NCI-H1105 (cell line): ENCODE measurements around the gene THSD4.
"Not testable (repeated sequence)": the region's sequence is repeated elsewhere in the genome, so short reads cannot be mapped to it uniquely, and the experiment has no call there.

Experiments
- DNase-seq: peaks from one replicate; lab custom pipeline; 2025; lab: John Stamatoyannopoulos, UW

THSD4 gene

DNA sequence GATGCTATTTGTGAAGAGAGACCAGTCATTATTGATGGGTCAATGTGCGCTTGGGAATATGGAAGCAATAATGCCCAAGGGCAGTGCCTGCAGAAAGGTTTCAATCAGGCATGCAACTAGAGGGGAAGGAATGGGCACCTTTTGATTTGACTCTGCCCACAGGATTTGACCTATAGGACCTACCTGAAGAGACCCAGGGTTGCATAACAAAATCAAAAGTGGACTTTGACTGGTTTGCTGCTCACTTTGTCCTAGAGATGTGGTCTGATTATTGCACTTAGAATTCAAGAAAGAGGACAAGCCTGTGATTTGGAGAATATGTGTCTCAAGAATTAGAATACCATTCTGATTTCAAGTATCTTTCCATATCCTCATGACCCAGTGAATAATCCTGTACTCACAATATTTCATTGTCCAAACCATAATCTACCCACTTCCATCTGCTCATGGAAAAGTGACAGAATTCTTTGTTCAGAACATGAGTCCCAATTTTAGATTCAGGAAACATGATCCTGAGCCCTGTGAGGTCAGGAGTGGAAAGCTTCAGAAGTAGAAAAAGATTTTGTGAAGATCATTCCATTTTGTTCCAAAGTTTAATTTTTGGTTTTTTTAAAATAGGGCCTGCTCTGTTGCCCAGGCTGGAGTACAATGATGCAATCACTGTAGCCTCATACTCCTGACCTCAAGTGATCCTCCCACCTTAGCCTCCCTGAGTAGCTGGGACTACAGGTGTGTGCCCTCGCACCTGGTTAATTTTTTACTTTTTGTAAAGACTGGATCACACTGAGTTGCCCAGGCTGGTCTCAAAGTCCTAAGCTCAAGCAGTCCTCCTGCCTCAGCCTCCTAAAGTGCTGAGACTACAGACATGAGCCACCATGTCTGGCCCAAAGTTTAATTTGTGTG is 543.8 kb downstream of the THSD4 start:
- DNase-seq = no peak

GRCh38 chr15:71659730-71660067 is 544.4 kb downstream of the THSD4 start:
- no peak for DNase-seq

GRCh38 chr15:71660501-71660900 is 545.2 kb downstream of the THSD4 start:
- no peak for DNase-seq

GRCh38 chr15:71662306-71662705 is 547.0 kb downstream of the THSD4 start:
- no peak for DNase-seq

DNA sequence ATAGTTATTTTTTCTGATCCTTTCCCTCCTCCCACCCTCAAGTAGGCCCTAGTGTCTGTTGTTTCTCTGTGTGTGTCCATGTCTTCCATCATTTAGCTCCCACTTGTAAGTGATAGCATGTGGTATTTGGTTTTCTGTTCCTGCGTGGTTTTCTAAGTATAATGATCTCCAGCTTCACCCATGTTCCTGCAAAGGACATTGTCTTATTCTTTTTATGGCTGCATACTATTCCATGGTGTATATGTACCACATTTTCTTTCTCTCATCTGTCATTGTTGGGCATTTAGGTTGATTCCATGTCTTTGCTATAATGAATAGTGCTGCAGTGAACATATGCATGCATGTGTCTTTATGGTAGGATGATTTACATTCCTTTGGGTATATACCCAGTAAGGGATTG is 549.4 kb downstream of the THSD4 start:
- no peak for DNase-seq

- DNase-seq = no peak
Observed at GRCh38 chr15:71666763-71667620, 551.7 kb downstream of the THSD4 start.

- no peak for DNase-seq
Observed at GRCh38 chr15:71669688-71670087, 554.4 kb downstream of the THSD4 start.

- not testable (repeated sequence) for DNase-seq
Observed at GRCh38 chr15:71670222-71670621, 555.0 kb downstream of the THSD4 start.

GRCh38 chr15:71674354-71674753 is 559.1 kb downstream of the THSD4 start:
- DNase-seq = no peak

GRCh38 chr15:71677352-71677751 is 562.1 kb downstream of the THSD4 start:
- DNase-seq = no peak

- DNase-seq = no peak
Observed at GRCh38 chr15:71677766-71678165, 562.5 kb downstream of the THSD4 start.

GRCh38 chr15:71678191-71678590 is 562.9 kb downstream of the THSD4 start:
- DNase-seq = no peak

- DNase-seq = no peak
Observed at GRCh38 chr15:71678605-71679004, 563.3 kb downstream of the THSD4 start.

DNA sequence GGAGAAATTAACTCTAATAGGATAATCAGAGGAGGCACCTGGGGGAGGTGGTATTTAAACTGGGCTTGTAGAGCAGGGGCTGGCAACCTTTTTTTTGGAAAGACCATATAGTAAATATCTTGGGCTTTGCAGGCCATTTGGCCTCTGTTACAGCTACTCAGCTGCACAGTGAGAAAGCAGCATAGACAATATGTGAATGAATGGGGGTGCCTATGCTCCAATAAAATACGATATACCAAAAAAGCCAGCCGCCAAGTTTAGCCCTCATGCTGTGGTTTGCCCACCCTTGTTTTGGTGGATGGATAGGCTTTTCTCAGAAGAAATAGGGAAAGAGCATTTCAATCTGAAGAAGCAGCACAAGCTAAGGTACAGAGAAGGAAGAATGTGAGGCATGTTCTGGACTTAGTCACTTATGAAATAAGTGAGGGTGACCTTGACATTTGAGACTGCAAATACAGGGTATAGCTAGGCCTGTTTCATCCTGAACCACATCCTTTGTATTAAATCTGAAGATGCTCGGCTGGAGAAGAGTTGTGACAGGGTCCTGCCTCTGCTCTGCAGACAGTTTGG is 564.0 kb downstream of the THSD4 start:
- DNase-seq = no peak

DNA sequence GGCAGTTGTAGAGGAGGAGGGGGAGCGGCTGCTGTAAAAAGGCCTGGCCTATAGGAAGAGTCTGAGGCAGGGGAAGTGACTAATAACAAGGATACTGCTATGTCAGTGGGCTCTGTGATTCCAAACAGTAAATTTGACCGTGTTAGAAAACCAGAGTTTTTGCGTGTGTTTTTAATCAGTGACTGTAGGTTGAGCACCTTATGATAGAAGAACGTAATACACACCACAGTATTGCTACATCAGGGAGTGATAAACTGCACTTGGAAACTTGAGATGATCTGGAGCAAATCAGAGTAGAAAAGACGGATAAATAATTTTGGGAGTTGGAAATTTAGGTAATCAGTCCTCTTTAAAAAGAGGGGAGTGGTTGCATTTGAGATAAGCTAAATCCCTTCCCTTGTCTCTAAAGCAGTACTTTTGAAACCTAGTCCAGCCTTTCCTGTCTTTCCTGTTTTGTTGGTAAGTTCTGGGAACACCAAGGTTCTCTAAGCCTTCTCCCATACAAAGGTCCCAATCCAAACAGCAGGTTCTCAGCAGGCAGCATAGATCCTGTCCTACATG is 564.6 kb downstream of the THSD4 start:
- no peak for DNase-seq

DNA sequence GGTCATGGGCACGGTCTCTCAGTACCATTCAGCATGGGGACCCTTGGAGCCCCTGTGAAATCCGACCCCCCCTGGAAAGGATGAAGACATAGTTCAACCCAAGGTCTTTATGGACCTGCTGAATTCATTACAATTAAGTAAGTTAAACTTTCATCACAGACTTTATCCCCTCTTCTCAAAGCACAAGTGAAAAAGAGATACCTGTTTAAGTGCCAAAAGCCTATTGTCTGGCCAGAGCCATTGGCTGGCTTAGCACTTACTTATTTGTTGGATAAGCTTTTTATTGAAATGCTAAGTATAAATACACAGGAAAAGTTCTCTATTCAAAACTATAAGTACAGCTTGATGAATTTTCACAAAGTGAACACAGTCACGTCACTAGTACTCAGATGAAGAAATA is 566.7 kb downstream of the THSD4 start:
- no peak for DNase-seq

DNA sequence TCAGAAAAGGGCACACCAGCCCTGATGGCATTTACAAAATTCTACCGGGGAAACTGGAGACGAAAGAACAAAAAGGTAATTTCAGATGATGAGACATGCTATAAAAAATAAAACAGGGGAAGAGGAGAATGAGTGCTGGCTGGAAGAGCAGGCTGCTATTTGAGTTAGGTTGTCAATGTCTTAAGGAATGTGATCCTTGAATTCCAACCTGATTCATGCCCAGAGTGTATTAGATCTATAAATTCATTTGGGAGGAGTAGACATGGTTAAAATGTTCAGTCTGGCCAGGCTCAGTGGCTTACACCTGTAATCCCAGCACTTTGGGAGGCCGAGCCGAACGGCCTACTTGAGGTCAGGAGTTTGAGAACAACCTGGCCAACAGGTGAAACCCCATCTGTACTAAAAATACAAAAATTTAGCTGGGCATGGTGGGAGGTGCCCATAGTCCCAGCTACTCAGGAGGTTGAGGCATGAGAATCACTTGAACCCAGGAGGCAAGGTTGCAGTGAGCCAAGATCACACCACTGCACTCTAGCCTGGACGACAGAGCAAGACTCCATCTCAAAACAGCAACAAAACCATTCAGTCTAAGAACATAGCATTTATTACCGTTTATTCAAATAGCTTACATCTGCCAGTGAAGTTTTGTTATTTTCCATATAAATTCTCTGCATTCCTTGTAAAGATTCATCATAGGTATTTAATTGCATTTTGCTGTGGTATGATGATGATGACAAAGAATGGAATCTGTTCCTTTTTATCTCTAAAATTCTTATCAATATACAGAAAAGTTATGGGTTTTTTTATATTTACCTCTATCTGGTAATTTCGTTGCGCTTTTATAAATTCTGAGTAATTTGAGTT is 568.4 kb downstream of the THSD4 start:
- DNase-seq = no peak

DNA sequence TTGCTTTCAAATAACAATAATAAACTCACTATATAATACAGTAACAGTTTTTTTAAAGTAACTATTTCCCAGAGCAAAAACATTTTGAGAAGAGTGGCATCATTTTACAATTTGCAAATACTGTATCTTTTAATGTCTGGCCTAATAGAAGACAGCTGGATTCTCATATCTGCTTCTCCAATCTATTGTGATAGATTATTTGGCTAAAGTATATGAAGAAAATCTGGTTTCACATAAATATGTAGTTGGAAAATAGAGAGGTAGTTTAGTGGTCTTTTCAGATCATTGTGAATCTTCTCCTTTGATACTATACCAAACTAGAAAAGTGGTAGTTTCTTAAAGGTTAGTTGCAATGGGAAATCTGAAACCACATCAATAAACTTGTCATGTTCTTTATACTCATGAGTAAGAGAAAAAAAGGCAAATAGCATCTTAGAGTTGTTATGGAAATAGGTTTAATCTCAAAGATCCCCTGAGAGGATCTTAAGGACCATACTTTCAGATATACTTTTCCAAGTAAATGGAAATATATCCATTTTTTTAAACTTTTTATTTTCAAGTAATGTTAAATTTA is 570.2 kb downstream of the THSD4 start:
- DNase-seq = no peak

DNA sequence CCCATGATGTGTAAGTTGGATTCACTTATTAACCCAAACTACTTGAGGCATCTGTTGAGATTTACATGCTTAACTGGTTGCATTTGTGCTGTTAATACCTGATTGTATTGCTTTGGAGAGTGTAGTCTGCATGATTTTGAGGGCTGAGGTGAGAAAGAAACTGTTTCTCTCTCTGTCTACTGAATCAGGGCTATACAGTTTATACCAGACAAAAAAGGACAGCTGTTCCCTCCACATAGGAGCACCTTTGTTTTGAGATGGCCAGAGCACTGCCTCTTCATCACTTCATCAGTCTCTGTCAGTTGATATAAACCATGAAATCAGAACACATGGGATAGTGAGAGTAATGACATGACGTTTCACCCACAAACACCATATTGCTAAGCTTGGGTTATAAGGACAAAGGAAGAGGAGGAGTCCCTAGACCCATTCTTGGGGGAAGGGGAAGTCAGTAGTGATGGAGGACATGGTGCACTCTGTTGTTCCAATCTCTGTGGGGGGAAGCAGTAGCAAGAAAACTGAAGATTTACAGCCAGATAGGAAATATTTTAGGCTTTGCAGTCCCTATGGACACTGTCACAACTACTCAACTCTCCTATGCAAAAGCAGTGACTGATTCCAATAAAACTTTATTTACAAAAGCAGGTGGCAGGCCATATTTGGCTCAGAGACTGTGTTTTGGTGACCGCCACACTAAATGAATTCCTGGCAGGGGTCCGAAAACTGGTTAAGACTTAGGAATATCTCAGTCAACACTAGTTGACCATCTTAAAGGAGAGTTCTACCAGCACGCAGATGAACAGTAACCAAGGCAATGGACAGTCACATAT is 571.2 kb downstream of the THSD4 start:
- no peak for DNase-seq

DNA sequence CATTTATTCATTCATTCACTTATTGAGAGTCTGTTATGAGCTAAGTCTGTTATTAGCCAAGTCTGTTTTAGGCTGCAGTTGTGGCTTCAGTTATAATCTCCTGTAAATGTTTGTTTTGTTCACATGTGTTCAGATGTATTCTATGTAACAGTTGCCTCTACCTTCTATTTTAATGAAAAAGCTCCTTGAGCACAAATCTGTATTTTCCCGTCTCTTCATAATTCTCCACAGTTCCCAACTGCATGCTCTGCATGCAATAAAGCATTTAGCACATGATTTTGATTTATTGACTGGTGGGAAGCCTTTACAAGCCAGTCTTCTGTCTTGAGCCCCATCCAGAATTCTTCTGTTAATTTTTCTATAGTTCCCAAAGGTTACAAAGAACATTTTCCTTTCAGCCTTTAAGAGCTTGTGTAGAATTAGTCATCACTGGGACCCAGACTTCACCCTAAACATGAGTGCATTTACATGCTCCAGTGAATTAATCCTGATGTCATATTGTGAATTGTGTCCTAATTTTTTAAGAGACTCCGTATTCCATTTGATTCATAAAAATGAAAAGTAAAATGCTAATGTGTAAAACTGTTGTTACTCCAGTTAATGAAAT is 572.7 kb downstream of the THSD4 start:
- DNase-seq = no peak
